ENCODE data around the gene ZNF10. TPM values are rescaled to one million over a fixed set of nuclear protein-coding genes. Genes with fewer than 3 reads are reported as not detected.

ZNF10 gene
- total and polyA plus RNA-seq, 2 of the 8 experiments (the other 6 are each of a cell fraction or from before 2014, with no cell fraction given) = 5.2 to 11.9 TPM

Other genes with a start within 250 kb of the ZNF10 start
- 44.6 and 45.2 TPM in 2 replicates for gene CHFR, start 243.0 kb upstream of the ZNF10 start, total RNA-seq (2021; fragmentation: NEBNext Ultra II Directional; extraction: Animal tissue kit (Norgen Biotek cat#: 25700))
- 31.4 and 58.8 TPM in 2 replicates for gene CHFR, start 243.0 kb upstream of the ZNF10 start, polyA plus RNA-seq (2011; rRNA removed)
- 16.9 and 20.3 TPM in 2 replicates for gene ZNF605, start 174.3 kb upstream of the ZNF10 start, total RNA-seq (2021; fragmentation: NEBNext Ultra II Directional; extraction: Animal tissue kit (Norgen Biotek cat#: 25700))
- 2.7 and 3.6 TPM in 2 replicates for gene ZNF605, start 174.3 kb upstream of the ZNF10 start, polyA plus RNA-seq (2011; rRNA removed)
- gene ZNF26, start 144.3 kb upstream of the ZNF10 start, total RNA-seq (2021; fragmentation: NEBNext Ultra II Directional; extraction: Animal tissue kit (Norgen Biotek cat#: 25700)) = 7.6 and 8.4 TPM in 2 replicates
- gene ZNF26, start 144.3 kb upstream of the ZNF10 start, polyA plus RNA-seq (2011; rRNA removed) = 5.8 and 9.0 TPM in 2 replicates
- gene ZNF84, start 93.1 kb upstream of the ZNF10 start, total RNA-seq (2021; fragmentation: NEBNext Ultra II Directional; extraction: Animal tissue kit (Norgen Biotek cat#: 25700)) = 33.5 and 34.0 TPM in 2 replicates
- 5.6 and 8.9 TPM in 2 replicates for gene ZNF84, start 93.1 kb upstream of the ZNF10 start, polyA plus RNA-seq (2011; rRNA removed)
- 13.8 and 14.3 TPM in 2 replicates for gene ZNF140, start 49.7 kb upstream of the ZNF10 start, total RNA-seq (2021; fragmentation: NEBNext Ultra II Directional; extraction: Animal tissue kit (Norgen Biotek cat#: 25700))
- 5.2 and 7.5 TPM in 2 replicates for gene ZNF140, start 49.7 kb upstream of the ZNF10 start, polyA plus RNA-seq (2011; rRNA removed)
- 3.1 TPM in 2 replicates for gene ZNF891, start 353 bp upstream of the ZNF10 start, total RNA-seq (2021; fragmentation: NEBNext Ultra II Directional; extraction: Animal tissue kit (Norgen Biotek cat#: 25700))
- 1.3 TPM in 2 replicates for gene ZNF891, start 353 bp upstream of the ZNF10 start, polyA plus RNA-seq (2011; rRNA removed)
- 22.3 and 23.5 TPM in 2 replicates for gene ZNF268, start 50.9 kb downstream of the ZNF10 start, total RNA-seq (2021; fragmentation: NEBNext Ultra II Directional; extraction: Animal tissue kit (Norgen Biotek cat#: 25700))
- gene ZNF268, start 50.9 kb downstream of the ZNF10 start, polyA plus RNA-seq (2011; rRNA removed) = 6.3 and 7.7 TPM in 2 replicates
- not detected in 2 replicates for gene ANHX, start 105.2 kb downstream of the ZNF10 start, total RNA-seq (2021; fragmentation: NEBNext Ultra II Directional; extraction: Animal tissue kit (Norgen Biotek cat#: 25700))
- not detected in 2 replicates for gene ANHX, start 105.2 kb downstream of the ZNF10 start, polyA plus RNA-seq (2011; rRNA removed)

Measured in H1 (cell line).